HCT116 (cell line): ENCODE measurements around the gene ACHE. TPM values are rescaled to one million over a fixed set of nuclear protein-coding genes. Genes with fewer than 3 reads are reported as not detected.

Source experiments
- ATAC-seq: fragments of 200-7000 bp; cut with Tn5 transposase; 2 replicates; pipeline ENCODE4 v1.9.1; 2020; ENCODE audit warnings: mild to moderate bottlenecking, moderate library complexity
- BruUV-seq: library from RNA; stranded (reverse); fragments of 400-500 nt; replicated peaks from 2 replicates; lab custom pipeline; 2021; lab: Mats Ljungman, UMichigan
- CTCF ChIA-PET: fragments of 300-600 bp; sonication (Branson Sonifier 250); formaldehyde crosslinking; loops from one replicate; lab custom pipeline; 2021; ENCODE audit warnings: antibody characterized with exemption; lab: Charles Lee
- POLR2A ChIA-PET: fragments of 300-600, 350-600 bp; sonication (Branson Sonifier 250); formaldehyde crosslinking; loops from one replicate; lab custom pipeline; 2021; ENCODE audit warnings: antibody characterized with exemption; lab: Charles Lee
- RAD21 ChIA-PET, 2 experiments: fragments of 300-600 bp; sonication (Branson Sonifier 250); formaldehyde crosslinking; loops; one replicate each; lab custom pipeline; 2023; ENCODE audit warnings: low total read pairs in 2 of 2; ENCODE audit not compliant: uncharacterized antibody in 2 of 2, unreplicated experiment in 2 of 2, low non-redundant PET in 1 of 2; lab: Charles Lee
- DNase-seq: peaks from one replicate; pipeline ENCODE4 v3.0.0-alpha.2; 2010; ENCODE audit warnings: low read depth, low spot score
- H2AFZ ChIP-seq: fragments of 200-600 bp; shearing (Covaris generic), sonication (generic); 2 replicates; pipeline ENCODE4 v1.6.1; 2017; ENCODE audit warnings: low read depth, mixed run types, mixed read lengths, antibody characterized with exemption, low read length; ENCODE audit not compliant: poor library complexity, severe bottlenecking
- H3K27ac ChIP-seq: 2 replicates; pipeline ENCODE4 v1.5.1; 2012; ENCODE audit warnings: low read depth, low read length
- H3K27me3 ChIP-seq: fragments of 200-600 bp; sonication (generic); 2 replicates; pipeline ENCODE4 v1.6.1; 2016; ENCODE audit warnings: mixed run types, low read length, mixed read lengths; ENCODE audit not compliant: insufficient read depth
- H3K36me3 ChIP-seq, 2 experiments: fragments of 200-500 bp in 1 of 2; fragments of 200-600 bp in 1 of 2; sonication (Bioruptor generic) in 1 of 2; sonication (generic) in 1 of 2; 2 replicates each; pipeline versions ENCODE4 v1.5.1 to v1.6.1; 2014 to 2016; ENCODE audit warnings: low read length in 2 of 2, inconsistent platforms in 1 of 2, mixed read lengths in 1 of 2, mixed run types in 1 of 2; ENCODE audit not compliant: insufficient read depth in 2 of 2, control insufficient read depth in 1 of 2
- H3K4me1 ChIP-seq, 2 experiments: fragments of 200-600 bp in 1 of 2; sonication (generic) in 1 of 2; 2 replicates each; pipeline versions ENCODE4 v1.5.1 to v1.6.1; 2012 to 2017; ENCODE audit warnings: low read length in 2 of 2, inconsistent platforms in 1 of 2, mild to moderate bottlenecking in 1 of 2, mixed read lengths in 1 of 2, mixed run types in 1 of 2, moderate library complexity in 1 of 2; ENCODE audit not compliant: insufficient read depth in 2 of 2, control insufficient read depth in 1 of 2
- H3K4me2 ChIP-seq: fragments of 200-600 bp; sonication (generic); 2 replicates; pipeline ENCODE4 v1.6.1; 2017; ENCODE audit warnings: mixed run types, low read length, mixed read lengths
- H3K4me3 ChIP-seq, 2 experiments: fragments of 200-600 bp in 1 of 2; sonication (generic) in 1 of 2; replicated peaks in 1 of 2; 2 replicates each; pipeline ENCODE4 v1.5.1; 2011 to 2016; ENCODE audit warnings: low read length in 2 of 2, control low read depth in 1 of 2, low read depth in 1 of 2, mild to moderate bottlenecking in 1 of 2, mixed read lengths in 1 of 2, mixed run types in 1 of 2
- H3K79me2 ChIP-seq: fragments of 200-600 bp; sonication (generic); 2 replicates; pipeline ENCODE4 v1.6.1; 2017; ENCODE audit warnings: mild to moderate bottlenecking, mixed run types, low read length, moderate library complexity, mixed read lengths; ENCODE audit not compliant: insufficient read depth
- H3K9ac ChIP-seq: fragments of 200-600 bp; sonication (generic); 2 replicates; pipeline ENCODE4 v1.6.1; 2016; ENCODE audit warnings: low read length, mixed read lengths
- H3K9me2 ChIP-seq: fragments of 200-600 bp; sonication (generic), shearing (Covaris generic); 2 replicates; pipeline ENCODE4 v1.6.1; 2017; ENCODE audit warnings: mixed run types, mild to moderate bottlenecking, moderate library complexity; ENCODE audit not compliant: insufficient read depth
- H3K9me3 ChIP-seq, 2 experiments: fragments of 200-500 bp in 1 of 2; fragments of 200-600 bp in 1 of 2; sonication (Bioruptor generic) in 1 of 2; sonication (generic) in 1 of 2; 2 replicates each; pipeline ENCODE4 v1.6.1; 2014 to 2017; ENCODE audit warnings: low read length in 2 of 2, mixed read lengths in 2 of 2, inconsistent platforms in 1 of 2, low read depth in 1 of 2, mild to moderate bottlenecking in 1 of 2, mixed run types in 1 of 2, moderate library complexity in 1 of 2; ENCODE audit not compliant: control insufficient read depth in 1 of 2, insufficient read depth in 1 of 2
- H4K20me1 ChIP-seq: fragments of 200-600 bp; sonication (generic), shearing (Covaris generic); 2 replicates; pipeline ENCODE4 v1.6.1; 2017; ENCODE audit warnings: mixed run types, mild to moderate bottlenecking, moderate library complexity; ENCODE audit not compliant: insufficient read depth
- CBX3 ChIP-seq: IDR thresholded peaks from 2 replicates; pipeline ENCODE4 v1.6.1; 2012; ENCODE audit warnings: low read depth
- CEBPB ChIP-seq: IDR thresholded peaks from 2 replicates; pipeline ENCODE4 v1.6.1; 2012; ENCODE audit warnings: low read depth
- EGR1 ChIP-seq: IDR thresholded peaks from 2 replicates; pipeline ENCODE4 v1.6.1; 2012; ENCODE audit warnings: low read depth
- ELF1 ChIP-seq: IDR thresholded peaks from 2 replicates; pipeline ENCODE4 v1.6.1; 2012; ENCODE audit warnings: low read depth, borderline replicate concordance
- EZH2phosphoT487 ChIP-seq: fragments of 200-600 bp; IDR thresholded peaks from 2 replicates; pipeline ENCODE4 v1.6.1; 2018; ENCODE audit warnings: antibody characterized with exemption, borderline replicate concordance
- FOSL1 ChIP-seq: IDR thresholded peaks from 2 replicates; pipeline ENCODE4 v1.6.1; 2012; ENCODE audit warnings: low read depth
- JUND ChIP-seq: IDR thresholded peaks from 2 replicates; pipeline ENCODE4 v1.6.1; 2012
- POLR2AphosphoS5 ChIP-seq: IDR thresholded peaks from 2 replicates; pipeline ENCODE4 v1.6.1; 2011; ENCODE audit warnings: mild to moderate bottlenecking, low read depth, low read length, moderate library complexity
- SP1 ChIP-seq: IDR thresholded peaks from 2 replicates; pipeline ENCODE4 v1.6.1; 2012; ENCODE audit warnings: low read depth
- SRF ChIP-seq: IDR thresholded peaks from 2 replicates; pipeline ENCODE4 v1.6.1; 2012; ENCODE audit warnings: low read depth
- TCF7L2 ChIP-seq: IDR thresholded peaks from 2 replicates; pipeline ENCODE4 v1.7.0; 2011; ENCODE audit warnings: borderline replicate concordance, inconsistent platforms; ENCODE audit not compliant: insufficient read depth, insufficient read length; ENCODE audit errors: extremely low read depth
- ZFX ChIP-seq: fragments of 450-650 bp; IDR thresholded peaks from 2 replicates; pipeline ENCODE4 v1.6.1; 2017
- ZNF274 ChIP-seq: fragments of 200-500 bp; sonication (Bioruptor generic); IDR thresholded peaks from 2 replicates; pipeline ENCODE4 v1.6.1; 2014; ENCODE audit warnings: mild to moderate bottlenecking, low read depth, low read length, inconsistent platforms
- intact Hi-C: fragments of 100-400 bp; cut with micrococcal nuclease; formaldehyde crosslinking; loops from 2 replicates; pipeline ENCODE4 v1.10.0; 2022
- total RNA-seq: library from RNA; stranded (reverse); gene quantifications from one replicate; pipeline ENCODE4 v1.2.1, GENCODE V29; 2021; ENCODE audit not compliant: unreplicated experiment
- TF ChIP-seq, protein P1 (sequence below): IDR thresholded peaks from 2 replicates; pipeline ENCODE4 v1.6.1; 2012

Gene ACHE
- total RNA-seq, 1 experiment from 2014 or later, result 1.8 TPM

DNA sequence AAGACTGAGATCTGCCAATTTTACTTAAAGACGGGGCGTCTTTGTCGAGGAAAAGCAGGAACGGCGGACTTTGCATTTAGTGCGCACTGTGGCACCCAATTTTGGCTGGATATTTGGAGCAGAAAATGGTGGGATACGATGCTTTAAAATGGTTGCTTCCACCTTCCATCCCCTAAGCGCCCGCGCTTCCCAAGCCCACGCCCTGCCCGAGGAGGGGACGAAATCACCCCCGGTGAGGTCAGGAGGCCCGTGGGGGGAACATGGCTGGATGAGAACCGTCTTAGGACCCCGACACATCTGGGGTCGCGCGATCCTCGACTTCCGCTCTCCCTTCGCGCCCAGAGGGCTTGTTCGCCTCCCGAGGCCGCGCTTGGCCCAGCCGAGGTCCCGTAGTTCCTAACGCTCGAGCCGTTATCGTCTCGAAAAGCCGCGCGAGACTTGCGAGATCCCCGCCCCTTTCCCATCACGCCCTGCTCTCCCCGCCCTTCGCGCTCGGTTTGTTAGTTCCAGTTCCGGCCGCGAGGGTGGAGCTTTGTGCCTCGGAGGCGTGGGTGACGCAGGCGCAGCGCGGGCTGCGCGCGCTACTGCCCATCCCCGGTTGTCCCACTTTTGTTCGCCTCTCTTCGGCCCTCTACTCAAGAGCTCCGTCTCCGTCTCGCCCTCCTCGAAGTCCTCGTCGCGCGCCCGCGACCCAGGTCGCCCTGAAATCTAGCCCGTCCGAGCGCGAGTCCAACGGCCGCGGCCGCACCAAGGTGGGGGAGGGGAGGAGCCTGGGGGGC lies 20.9 kb downstream of the ACHE start, which contains the start of gene SRRT (continued):
- no peak for TF ChIP-seq SP1
- no peak for TF ChIP-seq JUND
- TF ChIP-seq TCF7L2, result peak; percentile 25
- no peak for TF ChIP-seq EZH2phosphoT487
- TF ChIP-seq ZFX, result peak; percentile 78; the same call in 1 of the 2 replicates

DNA sequence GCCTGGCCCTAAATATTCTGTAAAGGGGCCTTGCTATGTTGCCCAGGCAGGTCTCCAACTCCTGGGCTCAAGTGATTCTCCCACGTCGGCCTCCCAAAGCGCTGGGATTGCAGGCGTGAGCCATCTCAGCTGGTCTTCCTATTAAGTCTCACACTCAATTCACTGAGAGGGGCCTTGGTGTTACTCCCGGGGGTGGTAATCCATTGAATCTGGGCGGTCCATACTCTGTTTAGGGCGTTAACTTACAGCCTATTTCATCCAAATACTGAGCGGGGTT lies 21.4 kb downstream of the ACHE start:
- Histone ChIP-seq H3K9me3 (no peaks in the 10 kb centered on the region), H3K36me3 (peaks cover 22 to 51% of the 10 kb centered on the region in 2 experiments), H3K4me2 (peak overlapping the region; percentile 92), H3K4me3 (peak overlapping the region; percentile 97 to 98), H3K79me2 (peaks cover 71% of the 10 kb centered on the region), H4K20me1 (peaks cover 13% of the 10 kb centered on the region; the same call in 1 of the 2 replicates), H2AFZ (no peak overlapping the region), H3K27ac (peak overlapping the region; percentile 84), H3K9ac (peak overlapping the region; percentile 97), H3K27me3 (no peaks in the 10 kb centered on the region), H3K4me1 (peaks cover 12 to 24% of the 10 kb centered on the region in 2 experiments), H3K9me2 (no peaks in the 10 kb centered on the region)
- POLR2A ChIA-PET, result interaction anchor here (2.4 kb wide), 1 partner anchor 15 kb away, joined by 31 read pairs; the partner anchor contains the start of gene UFSP1
- RAD21 ChIA-PET, result no interaction called here
- no peak for DNase-seq
- BruUV-seq, result no TSS peak
- ATAC-seq, result peak; percentile 35
- CTCF ChIA-PET, result no interaction called here
- intact Hi-C loops, result no loop called here
- TF ChIP-seq, protein P1, sequence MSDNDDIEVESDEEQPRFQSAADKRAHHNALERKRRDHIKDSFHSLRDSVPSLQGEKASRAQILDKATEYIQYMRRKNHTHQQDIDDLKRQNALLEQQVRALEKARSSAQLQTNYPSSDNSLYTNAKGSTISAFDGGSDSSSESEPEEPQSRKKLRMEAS, result no peak
- no peak for TF ChIP-seq ELF1
- TF ChIP-seq CEBPB, result no peak
- no peak for TF ChIP-seq ZFX
- no peak for TF ChIP-seq SRF
- no peak for TF ChIP-seq EZH2phosphoT487
- TF ChIP-seq TCF7L2, result no peak
- no peak for TF ChIP-seq POLR2AphosphoS5
- TF ChIP-seq SP1, result no peak
- TF ChIP-seq ZNF274, result no peak
- TF ChIP-seq CBX3, result no peak
- no peak for TF ChIP-seq FOSL1
- no peak for TF ChIP-seq EGR1
